H9 (cell line): ENCODE data around the gene MTA3. TPM values are rescaled to one million over a fixed set of nuclear protein-coding genes. Genes with fewer than 3 reads are reported as not detected.
A peak's percentile ranks its signal among the peaks of the same experiment; 100 is the strongest.

ENCODE experiments used
- DNase-seq: peaks from one replicate; pipeline ENCODE4 v3.0.0-alpha.2; 2017
- H2AFZ ChIP-seq: one replicate; pipeline ENCODE4 v1.6.1; 2013; ENCODE audit warnings: mild to moderate bottlenecking, low read length, control low read depth, moderate library complexity
- H2AK5ac ChIP-seq: 2 replicates; pipeline ENCODE4 v1.6.1; 2013; ENCODE audit warnings: low read length, control low read depth, mixed read lengths; ENCODE audit not compliant: insufficient read length
- H2BK120ac ChIP-seq: one replicate; pipeline ENCODE4 v1.6.1; 2013; ENCODE audit warnings: low read depth, mild to moderate bottlenecking, low read length, control low read depth, inconsistent platforms; ENCODE audit not compliant: poor library complexity, severe bottlenecking
- H2BK12ac ChIP-seq: 2 replicates; pipeline ENCODE4 v1.6.1; 2013; ENCODE audit warnings: low read length, control low read depth, mixed read lengths, low read depth; ENCODE audit not compliant: insufficient read length
- H2BK15ac ChIP-seq: 2 replicates; pipeline ENCODE4 v1.6.1; 2013; ENCODE audit warnings: low read depth, low read length, control low read depth
- H2BK20ac ChIP-seq: one replicate; pipeline ENCODE4 v1.6.1; 2013; ENCODE audit warnings: low read depth, mild to moderate bottlenecking, low read length, control low read depth, inconsistent platforms; ENCODE audit not compliant: poor library complexity, severe bottlenecking
- H2BK5ac ChIP-seq: 2 replicates; pipeline ENCODE4 v1.6.1; 2013; ENCODE audit warnings: low read length, control low read depth, mixed read lengths; ENCODE audit not compliant: insufficient read length
- H3K14ac ChIP-seq: 2 replicates; pipeline ENCODE4 v1.6.1; 2013; ENCODE audit warnings: low read length, control low read depth; ENCODE audit not compliant: insufficient read depth
- H3K18ac ChIP-seq: 2 replicates; pipeline ENCODE4 v1.6.1; 2013; ENCODE audit warnings: low read depth, mild to moderate bottlenecking, mixed read lengths, low read length, control low read depth; ENCODE audit not compliant: insufficient read length
- H3K23ac ChIP-seq: 2 replicates; pipeline ENCODE4 v1.6.1; 2013; ENCODE audit warnings: low read length, control low read depth, mixed read lengths, low read depth; ENCODE audit not compliant: insufficient read length
- H3K23me2 ChIP-seq: 2 replicates; pipeline ENCODE4 v1.6.1; 2013; ENCODE audit warnings: low read depth, mild to moderate bottlenecking, mixed read lengths, low read length, control low read depth; ENCODE audit not compliant: insufficient read length, poor library complexity, severe bottlenecking
- H3K27ac ChIP-seq: 2 replicates; pipeline ENCODE4 v1.5.1; 2013; ENCODE audit warnings: low read length, control low read depth, mixed read lengths, low read depth; ENCODE audit not compliant: insufficient read length
- H3K27me3 ChIP-seq: 2 replicates; pipeline ENCODE4 v1.6.1; 2013; ENCODE audit warnings: low read length, control low read depth, inconsistent platforms; ENCODE audit not compliant: insufficient read depth
- H3K4ac ChIP-seq: 2 replicates; pipeline ENCODE4 v1.6.1; 2013; ENCODE audit warnings: low read depth, mild to moderate bottlenecking, control low read depth, inconsistent platforms, low read length, moderate library complexity
- H3K4me1 ChIP-seq: 2 replicates; pipeline ENCODE4 v1.6.1; 2013; ENCODE audit warnings: low read length, control low read depth, inconsistent platforms; ENCODE audit not compliant: insufficient read depth
- H3K4me2 ChIP-seq: 2 replicates; pipeline ENCODE4 v1.6.1; 2013; ENCODE audit warnings: low read length, control low read depth, mixed read lengths; ENCODE audit not compliant: insufficient read length, insufficient read depth
- H3K56ac ChIP-seq: 2 replicates; pipeline ENCODE4 v1.6.1; 2013; ENCODE audit warnings: low read depth, mild to moderate bottlenecking, mixed read lengths, low read length, control low read depth; ENCODE audit not compliant: insufficient read length
- H3K79me1 ChIP-seq: 2 replicates; pipeline ENCODE4 v1.6.1; 2013; ENCODE audit warnings: low read depth, mild to moderate bottlenecking, moderate library complexity, low read length, control low read depth, inconsistent platforms; ENCODE audit not compliant: insufficient read depth, poor library complexity, severe bottlenecking
- H3K79me2 ChIP-seq: 2 replicates; pipeline ENCODE4 v1.6.1; 2013; ENCODE audit warnings: low read length, control low read depth, inconsistent platforms; ENCODE audit not compliant: insufficient read depth
- H3K9ac ChIP-seq: 2 replicates; pipeline ENCODE4 v1.6.1; 2013; ENCODE audit warnings: low read length, control low read depth, mixed read lengths; ENCODE audit not compliant: insufficient read length; ENCODE audit errors: extremely low read depth
- H3K9me3 ChIP-seq: one replicate; pipeline ENCODE4 v1.6.1; 2013; ENCODE audit warnings: low read depth, low read length, inconsistent platforms; ENCODE audit not compliant: control insufficient read depth
- H3T11ph ChIP-seq: one replicate; pipeline ENCODE4 v1.6.1; 2013; ENCODE audit warnings: mild to moderate bottlenecking, low read length, control low read depth, inconsistent platforms
- H4K20me1 ChIP-seq: one replicate; pipeline ENCODE4 v1.6.1; 2013; ENCODE audit not compliant: control insufficient read depth, insufficient read length, insufficient read depth
- H4K5ac ChIP-seq: 2 replicates; pipeline ENCODE4 v1.6.1; 2013; ENCODE audit warnings: low read depth, mild to moderate bottlenecking, mixed read lengths, low read length, control low read depth; ENCODE audit not compliant: insufficient read length
- H4K8ac ChIP-seq: replicated peaks from 2 replicates; pipeline ENCODE4 v1.6.1; 2013; ENCODE audit warnings: low read length, control low read depth, mixed read lengths, low read depth; ENCODE audit not compliant: insufficient read length
- H4K91ac ChIP-seq: 2 replicates; pipeline ENCODE4 v1.6.1; 2013; ENCODE audit warnings: low read depth, mild to moderate bottlenecking, moderate library complexity, mixed read lengths, low read length, control low read depth; ENCODE audit not compliant: insufficient read length
- H3K27ac Mint-ChIP-seq, 3 experiments: 2 replicates in 2 of 3; 3 replicates in 1 of 3; pipeline ENCODE4 v1.8.0; 2020 to 2021; ENCODE audit warnings: mixed read lengths in 3 of 3, mild to moderate bottlenecking in 1 of 3, moderate library complexity in 1 of 3
- H3K27me3 Mint-ChIP-seq: 2 replicates; pipeline ENCODE4 v1.8.0; 2021; ENCODE audit warnings: low read depth, mild to moderate bottlenecking, moderate library complexity, mixed read lengths
- H3K36me3 Mint-ChIP-seq, 3 experiments: 2 replicates in 2 of 3; 3 replicates in 1 of 3; pipeline ENCODE4 v1.8.0; 2020 to 2021; ENCODE audit warnings: low read depth in 3 of 3, mixed read lengths in 3 of 3; ENCODE audit not compliant: insufficient read depth in 1 of 3
- H3K4me1 Mint-ChIP-seq, 2 experiments: 2 replicates each; pipeline ENCODE4 v1.8.0; 2020; ENCODE audit warnings: mixed read lengths in 2 of 2
- H3K4me3 Mint-ChIP-seq, 2 experiments: 2 replicates in 1 of 2; 3 replicates in 1 of 2; pipeline ENCODE4 v1.8.0; 2020 to 2021; ENCODE audit warnings: mild to moderate bottlenecking in 2 of 2, mixed read lengths in 2 of 2, moderate library complexity in 1 of 2
- H3K9me3 Mint-ChIP-seq, 2 experiments: 2 replicates in 1 of 2; 3 replicates in 1 of 2; pipeline ENCODE4 v1.8.0; 2020; ENCODE audit warnings: mild to moderate bottlenecking in 2 of 2, mixed read lengths in 2 of 2, moderate library complexity in 1 of 2
- WGBS: extraction: QIAGEN DNeasy Blood & Tissue Kit; methylation state at CpG from one replicate; pipeline ENCODE4 v1.1.7; 2013; ENCODE audit warnings: missing lambda C conversion rate, low lambda C conversion rate, mixed read lengths; ENCODE audit not compliant: insufficient read length; ENCODE audit errors: extremely low coverage; 5-methylcytosine and 5-hydroxymethylcytosine counted together
- total RNA-seq: library from RNA; stranded (reverse); gene quantifications from 2 replicates; pipeline ENCODE4 v1.2.1, GENCODE V29; 2021
- TF ChIP-seq, protein P1 (sequence below): fragments of 200-600 bp; sonication (generic); conservative IDR thresholded peaks from 3 replicates; pipeline ENCODE4 v1.8.0; 2021; ENCODE audit warnings: antibody characterized with exemption, mild to moderate bottlenecking

The MTA3 gene
- total RNA-seq, 1 experiment from 2014 or later = 253 TPM

DNA sequence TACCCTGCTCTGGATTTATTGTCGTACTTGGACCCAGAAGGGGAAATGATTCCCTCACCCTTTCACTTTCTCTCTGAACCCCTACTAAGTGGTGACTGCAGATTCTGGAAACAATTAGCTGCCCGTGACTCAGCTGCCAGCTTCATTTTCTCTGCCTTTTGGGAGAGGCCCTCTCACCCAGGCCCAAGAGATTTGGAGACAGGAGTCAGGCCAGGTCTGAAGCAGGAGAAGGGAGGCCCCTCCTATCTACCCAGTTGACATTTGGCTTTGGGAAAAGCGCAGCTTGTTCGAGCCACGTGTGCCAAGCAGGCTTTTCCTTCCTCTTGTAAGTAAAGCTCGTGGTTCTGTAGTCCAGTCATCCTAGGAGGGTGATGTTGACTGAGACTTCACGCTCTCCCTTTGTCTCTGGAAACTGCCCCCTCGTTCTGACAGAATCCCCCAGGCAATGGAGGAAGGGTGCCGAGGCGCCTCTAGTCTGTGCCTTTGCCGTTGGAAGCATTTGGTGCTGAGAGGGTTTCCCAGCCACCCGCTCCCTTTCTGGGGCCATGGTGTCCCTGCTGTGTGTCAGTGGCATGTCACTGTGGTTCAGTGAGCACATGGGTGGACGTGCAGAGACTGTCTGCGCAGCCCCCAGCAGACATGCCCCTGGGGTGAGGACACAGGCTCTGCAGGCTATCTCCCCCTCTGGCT, 186.9 kb downstream of the MTA3 start:
- Histone ChIP-seq H2AK5ac (no peak overlapping the region), H4K20me1 (no peaks in the 10 kb centered on the region), H2BK5ac (no peak overlapping the region), H3K23me2 (no peaks in the 10 kb centered on the region), H3K79me1 (no peaks in the 10 kb centered on the region), H3K4me2 (no peak overlapping the region), H3K4ac (no peak overlapping the region), H3K56ac (no peak overlapping the region), H4K91ac (no peak overlapping the region), H2AFZ (no peak overlapping the region), H3K4me1 (no peaks in the 10 kb centered on the region), H4K8ac (no peak overlapping the region), H3K14ac (no peak overlapping the region), H3K9ac (no peak overlapping the region), H3K79me2 (no peaks in the 10 kb centered on the region), H2BK20ac (no peak overlapping the region), H3K27ac (no peak overlapping the region), H3T11ph (no peak overlapping the region), H2BK120ac (no peak overlapping the region), H3K9me3 (no peaks in the 10 kb centered on the region), H3K27me3 (no peaks in the 10 kb centered on the region), H3K23ac (no peak overlapping the region), H4K5ac (no peak overlapping the region), H2BK15ac (no peak overlapping the region), H3K18ac (no peak overlapping the region), H2BK12ac (no peak overlapping the region)
- Mint-ChIP-seq H3K36me3 (peaks cover 0 to 8% (median 2%) of the 10 kb centered on the region in 3 experiments; a peak in 2 of 7 replicates), H3K27me3 (no peaks in the 10 kb centered on the region), H3K9me3 (no peaks in the 10 kb centered on the region), H3K27ac (peak overlapping the region in 1 of 3 experiments; percentile 45; a peak in 2 of 7 replicates), H3K4me1 (peaks cover 11 to 25% of the 10 kb centered on the region in 2 experiments), H3K4me3 (no peak overlapping the region)
- TF ChIP-seq, protein P1, sequence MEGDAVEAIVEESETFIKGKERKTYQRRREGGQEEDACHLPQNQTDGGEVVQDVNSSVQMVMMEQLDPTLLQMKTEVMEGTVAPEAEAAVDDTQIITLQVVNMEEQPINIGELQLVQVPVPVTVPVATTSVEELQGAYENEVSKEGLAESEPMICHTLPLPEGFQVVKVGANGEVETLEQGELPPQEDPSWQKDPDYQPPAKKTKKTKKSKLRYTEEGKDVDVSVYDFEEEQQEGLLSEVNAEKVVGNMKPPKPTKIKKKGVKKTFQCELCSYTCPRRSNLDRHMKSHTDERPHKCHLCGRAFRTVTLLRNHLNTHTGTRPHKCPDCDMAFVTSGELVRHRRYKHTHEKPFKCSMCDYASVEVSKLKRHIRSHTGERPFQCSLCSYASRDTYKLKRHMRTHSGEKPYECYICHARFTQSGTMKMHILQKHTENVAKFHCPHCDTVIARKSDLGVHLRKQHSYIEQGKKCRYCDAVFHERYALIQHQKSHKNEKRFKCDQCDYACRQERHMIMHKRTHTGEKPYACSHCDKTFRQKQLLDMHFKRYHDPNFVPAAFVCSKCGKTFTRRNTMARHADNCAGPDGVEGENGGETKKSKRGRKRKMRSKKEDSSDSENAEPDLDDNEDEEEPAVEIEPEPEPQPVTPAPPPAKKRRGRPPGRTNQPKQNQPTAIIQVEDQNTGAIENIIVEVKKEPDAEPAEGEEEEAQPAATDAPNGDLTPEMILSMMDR = no peak
- no peak for DNase-seq
- no CpG with 5 or more reads among the region's 14 CpGs for WGBS
